SK-N-SH treated with all-trans-retinoic acid at 6 μM for 48 hours (cell line): ENCODE measurements around the gene USP22.

ENCODE experiments used
- ATAC-seq: fragments of 200-7000 bp; cut with Tn5 transposase; 3 replicates; pipeline ENCODE4 v1.9.1; 2020; ENCODE audit warnings: mild to moderate bottlenecking, moderate library complexity
- ARNTL ChIP-seq: fragments of 450-650 bp; formaldehyde crosslinking; IDR thresholded peaks from 2 replicates; pipeline ENCODE4 v1.5.0; 2020; ENCODE audit warnings: low read depth, mild to moderate bottlenecking, moderate library complexity, borderline replicate concordance
- CREB5 ChIP-seq: fragments of 250-450 bp; sonication (Bioruptor Pico); IDR thresholded peaks from 2 replicates; pipeline ENCODE4 v1.5.1; 2020; ENCODE audit warnings: low read depth, mild to moderate bottlenecking, moderate library complexity
- CSDC2 ChIP-seq: fragments of 250-450 bp; sonication (Bioruptor Pico); IDR thresholded peaks from 2 replicates; pipeline ENCODE4 v1.5.0; 2020; ENCODE audit warnings: mild to moderate bottlenecking, moderate library complexity
- CSRNP3 ChIP-seq: fragments of 250-450 bp; sonication (Bioruptor Pico); IDR thresholded peaks from 2 replicates; pipeline ENCODE4 v1.5.1; 2021; ENCODE audit warnings: mild to moderate bottlenecking, moderate library complexity
- ESRRG ChIP-seq: fragments of 250-450 bp; sonication (Bioruptor Pico); IDR thresholded peaks from 2 replicates; pipeline ENCODE4 v1.6.1; 2021; ENCODE audit warnings: mild to moderate bottlenecking
- GLIS3 ChIP-seq: fragments of 250-450 bp; sonication (Bioruptor Pico); IDR thresholded peaks from 2 replicates; pipeline ENCODE4 v1.5.0; 2020; ENCODE audit warnings: mild to moderate bottlenecking, moderate library complexity
- ISL1 ChIP-seq: fragments of 250-450 bp; sonication (Bioruptor Pico); IDR thresholded peaks from 2 replicates; pipeline ENCODE4 v2.1.2; 2022; ENCODE audit warnings: mild to moderate bottlenecking, moderate library complexity
- OSR1 ChIP-seq: fragments of 250-450 bp; sonication (Bioruptor Pico); IDR thresholded peaks from 2 replicates; pipeline ENCODE4 v1.8.0; 2022; ENCODE audit warnings: moderate library complexity, mild to moderate bottlenecking, inconsistent platforms
- PATZ1 ChIP-seq: fragments of 250-450 bp; sonication (Bioruptor Pico); IDR thresholded peaks from 2 replicates; pipeline ENCODE4 v1.8.0; 2020; ENCODE audit warnings: mild to moderate bottlenecking, moderate library complexity, borderline replicate concordance
- POU6F1 ChIP-seq: fragments of 250-450 bp; sonication (Bioruptor Pico); IDR thresholded peaks from 2 replicates; pipeline ENCODE4 v1.8.0; 2021; ENCODE audit warnings: low read depth, mild to moderate bottlenecking, moderate library complexity, borderline replicate concordance
- RARB ChIP-seq: fragments of 250-450 bp; sonication (Bioruptor Pico); IDR thresholded peaks from 2 replicates; pipeline ENCODE4 v1.8.0; 2021; ENCODE audit warnings: mild to moderate bottlenecking, moderate library complexity
- SNAI2 ChIP-seq: fragments of 250-450 bp; sonication (Bioruptor Pico); IDR thresholded peaks from 2 replicates; pipeline ENCODE4 v1.5.0; 2020; ENCODE audit warnings: mild to moderate bottlenecking, moderate library complexity
- TCF4 ChIP-seq: fragments of 250-450 bp; sonication (Bioruptor Pico); IDR thresholded peaks from 2 replicates; pipeline ENCODE4 v1.8.0; 2021; ENCODE audit warnings: mild to moderate bottlenecking, moderate library complexity, borderline replicate concordance
- TOX ChIP-seq: fragments of 250-450 bp; sonication (Bioruptor Pico); IDR thresholded peaks from 2 replicates; pipeline ENCODE4 v1.8.0; 2021; ENCODE audit warnings: mild to moderate bottlenecking, moderate library complexity, borderline replicate concordance
- TSHZ2 ChIP-seq: fragments of 250-450 bp; sonication (Bioruptor Pico); IDR thresholded peaks from 2 replicates; pipeline ENCODE4 v1.5.0; 2020; ENCODE audit warnings: mild to moderate bottlenecking, moderate library complexity
- ZC3H10 ChIP-seq: fragments of 250-450 bp; sonication (Bioruptor Pico); IDR thresholded peaks from 2 replicates; pipeline ENCODE4 v1.5.1; 2021; ENCODE audit warnings: mild to moderate bottlenecking, moderate library complexity
- ZFP3 ChIP-seq: fragments of 250-450 bp; sonication (Bioruptor Pico); IDR thresholded peaks from 2 replicates; pipeline ENCODE4 v1.5.0; 2020; ENCODE audit warnings: mild to moderate bottlenecking, moderate library complexity
- ZFP30 ChIP-seq: fragments of 450-650 bp; formaldehyde crosslinking; IDR thresholded peaks from 2 replicates; pipeline ENCODE4 v1.5.0; 2022; ENCODE audit warnings: mild to moderate bottlenecking, moderate library complexity
- ZNF565 ChIP-seq: fragments of 450-650 bp; formaldehyde crosslinking; conservative IDR thresholded peaks from 2 replicates; pipeline ENCODE4 v1.5.0; 2020; ENCODE audit warnings: low read depth, mild to moderate bottlenecking, moderate library complexity
- ZNF70 ChIP-seq: fragments of 450-650 bp; formaldehyde crosslinking; IDR thresholded peaks from 2 replicates; pipeline ENCODE4 v1.5.0; 2020; ENCODE audit warnings: mild to moderate bottlenecking, moderate library complexity
- ZNF8 ChIP-seq: fragments of 450-650 bp; formaldehyde crosslinking; IDR thresholded peaks from 2 replicates; pipeline ENCODE4 v1.5.0; 2020; ENCODE audit warnings: mild to moderate bottlenecking, moderate library complexity

USP22 gene

GRCh38 chr17:21089933-21090901 is 47.4 kb upstream of the USP22 start:
- no peak for ATAC-seq
- TF ChIP-seq ZNF70 (no peak), ZNF565 (no peak), GLIS3 (no peak), ISL1 (CRISPR knock-in tag) (no peak), ZNF8 (CRISPR knock-in tag) (no peak)
- TF ChIP-seq, all 23 proteins: peak for 0

- TF ChIP-seq ZFP3 (CRISPR knock-in tag) (no peak), ZFP30 (CRISPR knock-in tag) (no peak), ZNF565 (no peak), ZNF70 (no peak), CREB5 (no peak), CSRNP3 (no peak), TSHZ2 (CRISPR knock-in tag) (no peak), CSDC2 (no peak), TOX (no peak), ESRRG (CRISPR knock-in tag) (no peak), SNAI2 (no peak), GLIS3 (no peak), POU6F1 (CRISPR knock-in tag) (no peak), TCF4 (no peak), ARNTL (CRISPR knock-in tag) (no peak)
- ATAC-seq = no peak
Measured at GRCh38 chr17:21089145-21089544, 46.3 kb upstream of the USP22 start.

- no peak for ATAC-seq
Measured at GRCh38 chr17:21085707-21086106, 42.9 kb upstream of the USP22 start.

More at GRCh38 chr17:21085707-21086106, 42.9 kb upstream of the USP22 start:
- TF ChIP-seq SNAI2 (no peak), ZFP30 (CRISPR knock-in tag) (no peak), ZC3H10 (CRISPR knock-in tag) (no peak), CSRNP3 (no peak), CSDC2 (no peak), POU6F1 (CRISPR knock-in tag) (no peak), GLIS3 (no peak), TOX (no peak), OSR1 (no peak), PATZ1 (CRISPR knock-in tag) (no peak), ESRRG (CRISPR knock-in tag) (no peak), ZNF70 (no peak), RARB (CRISPR knock-in tag) (no peak), ISL1 (CRISPR knock-in tag) (no peak), ZNF8 (CRISPR knock-in tag) (no peak), TCF4 (no peak)
